ENCODE data around the gene PLEKHH2. TPM values are rescaled to one million over a fixed set of nuclear protein-coding genes. Genes with fewer than 3 reads are reported as not detected.

Gene PLEKHH2
- total RNA-seq, 1 experiment from 2014 or later, result 3.1 TPM

GRCh38 chr2:43717322-43717721 is 80.3 kb downstream of the PLEKHH2 start:
- Histone ChIP-seq H4K91ac (ENCODE audit: insufficient read length, low read depth, low read length) (no peak overlapping the region), H2BK20ac (ENCODE audit: low read depth, low read length, poor library complexity, severe bottlenecking) (no peak overlapping the region), H3K4me2 (ENCODE audit: insufficient read depth, insufficient read length, low read length) (no peak overlapping the region), H3K79me2 (ENCODE audit: insufficient read depth, low read length) (no peaks in the 10 kb centered on the region; the same call in 1 of the 2 replicates), H2BK15ac (ENCODE audit: low read depth, low read length) (no peak overlapping the region), H3K27me3 (ENCODE audit: insufficient read depth, low read length) (no peaks in the 10 kb centered on the region), H3K9ac (ENCODE audit: extremely low read depth, insufficient read length, low read length) (no peak overlapping the region), H3K4ac (ENCODE audit: low read depth, low read length) (no peak overlapping the region), H4K20me1 (ENCODE audit: control insufficient read depth, insufficient read depth, insufficient read length) (no peaks in the 10 kb centered on the region), H3K23ac (ENCODE audit: insufficient read length, low read depth, low read length) (no peak overlapping the region), H2AFZ (ENCODE audit: low read length) (no peak overlapping the region), H2AK5ac (ENCODE audit: insufficient read length, low read length) (no peak overlapping the region), H2BK5ac (ENCODE audit: insufficient read length, low read length) (no peak overlapping the region), H4K5ac (ENCODE audit: insufficient read length, low read depth, low read length) (no peak overlapping the region), H4K8ac (replicated peaks; ENCODE audit: insufficient read length, low read depth, low read length) (no peak overlapping the region), H3K27ac (ENCODE audit: insufficient read length, low read depth, low read length) (no peak overlapping the region), H3K4me1 (ENCODE audit: insufficient read depth, low read length) (peaks cover 6% of the 10 kb centered on the region), H3K23me2 (ENCODE audit: insufficient read length, low read depth, low read length, poor library complexity, severe bottlenecking) (no peaks in the 10 kb centered on the region), H2BK120ac (ENCODE audit: low read depth, low read length, poor library complexity, severe bottlenecking) (no peak overlapping the region), H3K9me3 (ENCODE audit: control insufficient read depth, low read depth, low read length) (no peaks in the 10 kb centered on the region), H3K56ac (ENCODE audit: insufficient read length, low read depth, low read length) (no peak overlapping the region), H3T11ph (ENCODE audit: low read length) (no peak overlapping the region), H2BK12ac (ENCODE audit: insufficient read length, low read depth, low read length) (no peak overlapping the region), H3K18ac (ENCODE audit: insufficient read length, low read depth, low read length) (no peak overlapping the region), H3K14ac (ENCODE audit: insufficient read depth, low read length) (no peak overlapping the region), H3K79me1 (ENCODE audit: insufficient read depth, low read depth, low read length, poor library complexity, severe bottlenecking) (no peaks in the 10 kb centered on the region)
- H3K4me1 Mint-ChIP-seq, result peaks cover 16 to 20% of the 10 kb centered on the region in 2 experiments
- H3K27ac Mint-ChIP-seq, result no peak overlapping the region
- no peak overlapping the region for H3K4me3 Mint-ChIP-seq
- no peak for DNase-seq
- TF ChIP-seq CTCF (conservative IDR thresholded peaks at IDR 0.05), result no peak
- H3K36me3 Mint-ChIP-seq (ENCODE audit: insufficient read depth in 1 of 3, low read depth in 3 of 3), result 0 out of 7 replicates have a peak, but pooled peaks cover 0 to 3% (median 2%) of the 10 kb centered on the region in 3 experiments
- no peaks in the 10 kb centered on the region for H3K9me3 Mint-ChIP-seq
- H3K27me3 Mint-ChIP-seq (ENCODE audit: low read depth), result no peaks in the 10 kb centered on the region

All from H9 (cell line).